Activated naive CD4-positive, alpha-beta T cell treated with anti-CD3 and anti-CD28 coated beads for 36 hours (primary cell): ENCODE data around the gene HPCAL1. TPM values are rescaled to one million over a fixed set of nuclear protein-coding genes. Genes with fewer than 3 reads are reported as not detected.
A peak's percentile ranks its signal among the peaks of the same experiment; 100 is the strongest.

ENCODE experiments used
- CTCF ChIA-PET: fragments of 350-600 bp; sonication (Branson Sonifier 250); formaldehyde crosslinking; loops from one replicate; lab custom pipeline; 2021; ENCODE audit warnings: antibody characterized with exemption; lab: Charles Lee
- DNase-seq: peaks from one replicate; pipeline ENCODE4 v3.0.0-alpha.2; 2020
- H3K27ac Mint-ChIP-seq: one replicate; pipeline ENCODE4 v1.8.0; 2021; ENCODE audit warnings: mild to moderate bottlenecking, mixed read lengths
- H3K27me3 Mint-ChIP-seq: one replicate; pipeline ENCODE4 v1.8.0; 2021; ENCODE audit warnings: low read depth, mixed read lengths
- H3K36me3 Mint-ChIP-seq: one replicate; pipeline ENCODE4 v1.8.0; 2021; ENCODE audit warnings: low read depth, mixed read lengths
- H3K4me1 Mint-ChIP-seq: one replicate; pipeline ENCODE4 v1.8.0; 2021; ENCODE audit warnings: low read depth, mixed read lengths
- H3K4me3 Mint-ChIP-seq: one replicate; pipeline ENCODE4 v1.8.0; 2021; ENCODE audit warnings: mild to moderate bottlenecking, moderate library complexity, mixed read lengths
- H3K9me3 Mint-ChIP-seq: one replicate; pipeline ENCODE4 v1.8.0; 2021; ENCODE audit warnings: mixed read lengths
- intact Hi-C: fragments of 100-400 bp; cut with micrococcal nuclease; formaldehyde crosslinking; loops from one replicate; pipeline ENCODE4 v1.15.1; 2023
- total RNA-seq, 2 experiments: library from RNA; stranded (reverse); gene quantifications; one replicate each; pipeline ENCODE4 v1.2.3, GENCODE V29; 2021

HPCAL1 gene
- total RNA-seq, 2 experiments from 2014 or later: 71.4 to 73.8 TPM

- intact Hi-C loops: no loop called here
- Mint-ChIP-seq H3K36me3 (peaks cover 5% of the 10 kb centered on the region), H3K4me1 (peaks cover 50% of the 10 kb centered on the region), H3K27ac (peak overlapping the region; percentile 97), H3K27me3 (no peaks in the 10 kb centered on the region), H3K9me3 (no peaks in the 10 kb centered on the region), H3K4me3 (peak overlapping the region; percentile 59)
- DNase-seq: no peak
- CTCF ChIA-PET: interaction anchor here (0.8 to 7.0 kb wide), 20 partner anchors 12 to 593 kb away, joined by 3 to 125 read pairs (median 14); partner anchors contain the start of gene HPCAL1
These were observed 104.7 kb downstream of the HPCAL1 start for GRCh38 chr2:10407432-10407831.

GRCh38 chr2:10407841-10408648 is 105.3 kb downstream of the HPCAL1 start:
- DNase-seq: peak; percentile 90
- CTCF ChIA-PET: interaction anchor here (0.5 to 7.0 kb wide), 54 partner anchors 9 to 594 kb away, joined by 3 to 125 read pairs (median 4); partner anchors contain the start of gene HPCAL1
- peak overlapping the region; percentile 59 for H3K4me3 Mint-ChIP-seq
- no peaks in the 10 kb centered on the region for H3K9me3 Mint-ChIP-seq
- H3K36me3 Mint-ChIP-seq: peaks cover 5% of the 10 kb centered on the region
- no peaks in the 10 kb centered on the region for H3K27me3 Mint-ChIP-seq
- peak overlapping the region; percentile 97 for H3K27ac Mint-ChIP-seq
- intact Hi-C loops: loop anchor here (1.0 to 2.0 kb wide), 10 partner anchors 25 to 626 kb away; partner anchors contain the start of gene HPCAL1
- H3K4me1 Mint-ChIP-seq: peaks cover 47% of the 10 kb centered on the region

GRCh38 chr2:10408649-10409579 is 106.2 kb downstream of the HPCAL1 start:
- Mint-ChIP-seq H3K9me3 (no peaks in the 10 kb centered on the region), H3K4me1 (peaks cover 46% of the 10 kb centered on the region), H3K27me3 (no peaks in the 10 kb centered on the region), H3K36me3 (peaks cover 5% of the 10 kb centered on the region), H3K4me3 (peak overlapping the region; percentile 59), H3K27ac (peak overlapping the region; percentile 97)
- peak; percentile 89 for DNase-seq
- CTCF ChIA-PET: interaction anchor here (0.5 to 7.0 kb wide), 64 partner anchors 10 to 595 kb away, joined by 3 to 125 read pairs (median 4); partner anchors contain the start of genes HPCAL1 and ODC1
- intact Hi-C loops: loop anchor here (1.0 to 2.0 kb wide), 12 partner anchors 26 to 627 kb away; partner anchors contain the start of gene HPCAL1

DNA sequence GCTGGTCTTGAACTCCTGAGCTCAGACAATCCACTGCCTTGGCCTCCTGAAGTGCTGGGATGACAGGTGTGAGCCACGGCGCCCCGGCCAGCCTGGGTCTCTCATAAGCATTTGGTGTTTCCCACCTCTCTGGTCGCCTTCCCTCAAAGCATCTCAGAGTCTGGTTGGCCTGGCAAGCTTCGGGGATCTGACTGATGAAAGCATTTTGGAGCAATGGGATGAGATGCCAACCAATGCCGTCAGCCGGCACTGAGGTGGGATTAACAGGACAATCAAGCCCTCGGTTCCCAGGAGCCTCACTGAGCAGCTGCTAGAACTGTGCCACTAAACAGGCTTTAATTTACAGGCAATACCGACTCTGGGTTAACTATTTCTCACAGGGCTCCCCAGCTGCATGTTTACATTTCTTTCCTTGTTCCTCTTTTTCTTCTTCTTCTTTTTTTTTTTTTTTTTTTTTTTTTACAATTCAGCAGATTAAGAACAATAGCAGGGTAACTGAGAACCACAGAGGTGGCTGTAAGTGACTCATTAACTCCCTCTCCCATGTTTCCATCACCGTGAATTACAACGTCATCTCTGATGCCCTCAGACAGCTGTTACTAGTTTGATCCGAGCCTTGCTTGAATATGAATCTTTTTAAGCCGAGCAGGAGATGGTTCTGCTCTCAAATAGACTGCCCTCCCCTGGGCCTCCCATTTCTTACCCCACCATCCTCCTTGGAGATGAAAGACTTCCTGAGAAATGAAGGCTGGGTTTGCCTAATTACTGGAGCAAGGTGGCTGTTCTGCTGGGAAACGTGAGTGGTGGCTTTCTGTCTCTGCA is 107.5 kb downstream of the HPCAL1 start:
- no peak overlapping the region for H3K4me3 Mint-ChIP-seq
- no peak for DNase-seq
- CTCF ChIA-PET: interaction anchor here (0.6 to 7.0 kb wide), 26 partner anchors 17 to 1580 kb away, joined by 3 to 125 read pairs (median 11); partner anchors contain the start of gene HPCAL1
- H3K4me1 Mint-ChIP-seq: peaks cover 44% of the 10 kb centered on the region
- H3K36me3 Mint-ChIP-seq: peaks cover 5% of the 10 kb centered on the region
- intact Hi-C loops: no loop called here
- no peaks in the 10 kb centered on the region for H3K9me3 Mint-ChIP-seq
- no peaks in the 10 kb centered on the region for H3K27me3 Mint-ChIP-seq
- no peak overlapping the region for H3K27ac Mint-ChIP-seq

- no peaks in the 10 kb centered on the region for H3K9me3 Mint-ChIP-seq
- H3K4me3 Mint-ChIP-seq: no peak overlapping the region
- CTCF ChIA-PET: interaction anchor here (0.8 to 7.0 kb wide), 6 partner anchors 24 to 338 kb away, joined by 3 to 125 read pairs (median 5); partner anchors contain the start of gene HPCAL1
- peaks cover 37% of the 10 kb centered on the region for H3K4me1 Mint-ChIP-seq
- intact Hi-C loops: no loop called here
- H3K27ac Mint-ChIP-seq: no peak overlapping the region
- DNase-seq: no peak
- H3K36me3 Mint-ChIP-seq: peaks cover 5% of the 10 kb centered on the region
- no peaks in the 10 kb centered on the region for H3K27me3 Mint-ChIP-seq
These were observed 108.2 kb downstream of the HPCAL1 start for GRCh38 chr2:10410823-10411437.

DNA sequence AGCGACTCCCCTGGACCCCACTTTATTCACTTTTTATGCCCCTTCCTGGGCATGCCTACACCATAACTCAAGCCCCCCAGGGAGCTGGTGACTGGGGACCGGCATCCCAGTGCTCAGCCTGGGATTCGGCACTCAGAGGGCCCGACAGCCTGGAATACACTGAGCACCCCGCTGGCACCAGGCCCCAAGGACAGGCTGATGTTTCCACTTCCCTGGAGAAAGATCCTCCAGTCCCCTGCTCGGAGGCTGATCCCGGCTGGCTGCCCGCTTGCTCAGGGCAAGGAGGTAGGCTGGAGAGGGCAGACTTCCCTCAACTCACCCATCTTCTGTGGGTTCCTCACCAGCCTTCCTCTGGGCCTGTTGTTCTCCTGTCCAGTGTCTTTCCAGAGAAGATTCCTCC is 108.9 kb downstream of the HPCAL1 start:
- CTCF ChIA-PET: interaction anchor here (0.8 to 7.0 kb wide), 5 partner anchors 23 to 339 kb away, joined by 3 to 125 read pairs (median 4); partner anchors contain the start of gene HPCAL1
- Mint-ChIP-seq H3K27ac (no peak overlapping the region), H3K4me1 (peaks cover 31% of the 10 kb centered on the region), H3K27me3 (no peaks in the 10 kb centered on the region), H3K36me3 (peaks cover 5% of the 10 kb centered on the region), H3K9me3 (no peaks in the 10 kb centered on the region), H3K4me3 (no peak overlapping the region)
- no peak for DNase-seq
- intact Hi-C loops: no loop called here

DNA sequence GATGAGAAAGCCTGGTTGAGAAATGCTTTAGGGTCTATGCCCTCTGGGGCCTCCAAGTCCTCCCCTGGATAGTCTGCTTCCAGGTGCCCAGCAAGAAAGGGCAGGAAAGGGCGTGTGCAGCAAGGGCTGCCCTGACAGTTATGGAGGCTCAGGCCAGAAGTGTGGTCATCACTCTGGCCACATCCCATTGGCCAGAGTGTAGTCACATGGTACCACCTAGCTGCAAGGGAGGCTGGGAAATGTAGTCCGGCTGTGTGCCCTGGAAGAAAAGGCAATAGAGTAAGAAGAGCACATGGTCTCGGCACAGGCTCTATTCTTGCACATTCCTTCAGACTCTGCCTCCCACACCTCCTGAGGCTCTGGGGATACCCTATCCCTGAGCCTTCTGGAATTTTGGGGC is 109.7 kb downstream of the HPCAL1 start:
- no peaks in the 10 kb centered on the region for H3K9me3 Mint-ChIP-seq
- peaks cover 23% of the 10 kb centered on the region for H3K4me1 Mint-ChIP-seq
- H3K36me3 Mint-ChIP-seq: peaks cover 5% of the 10 kb centered on the region
- peak; percentile 69 for DNase-seq
- H3K27me3 Mint-ChIP-seq: no peaks in the 10 kb centered on the region
- CTCF ChIA-PET: interaction anchor here (0.9 to 1.1 kb wide), 2 partner anchors 23 to 272 kb away, joined by 3 read pairs; no protein-coding TSS in a partner anchor
- intact Hi-C loops: no loop called here
- H3K27ac Mint-ChIP-seq: no peak overlapping the region
- H3K4me3 Mint-ChIP-seq: no peak overlapping the region

DNA sequence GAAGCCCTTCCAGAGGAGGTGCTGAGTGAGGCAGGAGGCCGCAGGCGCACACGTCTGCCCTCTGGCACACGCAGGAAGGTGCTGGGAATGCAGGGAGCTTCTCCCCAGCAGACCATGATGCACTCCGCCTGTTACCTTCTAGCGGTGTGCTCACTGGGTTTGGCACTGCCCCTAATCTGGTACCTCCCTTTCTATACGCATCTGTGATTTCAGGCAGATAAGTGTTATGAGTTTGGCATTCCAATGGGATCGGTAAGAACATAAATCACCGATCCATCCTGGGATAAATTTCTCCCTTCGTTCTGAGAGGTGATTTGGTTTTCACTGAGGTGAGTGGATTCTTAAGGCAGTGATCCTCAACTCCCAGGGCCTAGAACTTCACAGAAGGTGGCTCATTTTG is 110.8 kb downstream of the HPCAL1 start:
- CTCF ChIA-PET: interaction anchor here (0.9 kb wide), 1 partner anchor 21 kb away, joined by 3 read pairs; no protein-coding TSS in a partner anchor
- H3K9me3 Mint-ChIP-seq: no peaks in the 10 kb centered on the region

DNA sequence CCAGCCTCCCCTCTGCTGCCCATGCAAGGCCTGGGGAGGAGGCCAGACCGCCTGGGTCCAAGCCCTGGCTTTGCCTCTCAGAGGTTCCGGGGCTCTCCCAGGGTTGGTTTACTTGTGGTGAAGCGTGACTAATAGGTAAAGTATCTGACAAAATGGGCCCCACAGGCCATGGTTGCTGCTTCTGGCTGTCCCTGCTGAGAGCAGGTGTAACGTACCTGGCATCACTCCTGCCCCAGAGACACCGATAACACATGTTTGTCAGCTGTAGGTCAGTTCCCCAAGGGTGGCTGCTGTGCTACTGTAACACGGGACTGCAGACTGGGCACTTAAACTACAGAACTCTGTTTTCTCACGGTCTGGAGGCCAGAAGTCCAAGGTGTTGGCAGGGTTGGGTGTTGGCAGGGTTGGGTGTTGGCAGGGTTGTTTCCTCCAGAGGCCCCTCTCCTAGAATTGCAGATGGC is 111.3 kb downstream of the HPCAL1 start:
- Mint-ChIP-seq H3K4me3 (no peak overlapping the region), H3K9me3 (no peaks in the 10 kb centered on the region), H3K36me3 (peaks cover 5% of the 10 kb centered on the region), H3K4me1 (peaks cover 6% of the 10 kb centered on the region), H3K27me3 (no peaks in the 10 kb centered on the region), H3K27ac (no peak overlapping the region)
- intact Hi-C loops: no loop called here
- no peak for DNase-seq
- CTCF ChIA-PET: interaction anchor here (1.5 kb wide), 1 partner anchor 341 kb away, joined by 3 read pairs; no protein-coding TSS in a partner anchor

More for the DNA sequence above, 110.8 kb downstream of the HPCAL1 start:
- H3K27ac Mint-ChIP-seq: no peak overlapping the region
- no peak for DNase-seq
- intact Hi-C loops: no loop called here
- no peak overlapping the region for H3K4me3 Mint-ChIP-seq
- H3K27me3 Mint-ChIP-seq: no peaks in the 10 kb centered on the region
- peaks cover 5% of the 10 kb centered on the region for H3K36me3 Mint-ChIP-seq
- H3K4me1 Mint-ChIP-seq: peaks cover 12% of the 10 kb centered on the region

- CTCF ChIA-PET: interaction anchor here (1.5 kb wide), 1 partner anchor 342 kb away, joined by 3 read pairs; no protein-coding TSS in a partner anchor
- no peak for DNase-seq
- intact Hi-C loops: no loop called here
- H3K36me3 Mint-ChIP-seq: peaks cover 3% of the 10 kb centered on the region
- no peak overlapping the region for H3K4me3 Mint-ChIP-seq
- H3K27me3 Mint-ChIP-seq: no peaks in the 10 kb centered on the region
- H3K4me1 Mint-ChIP-seq: peaks cover 3% of the 10 kb centered on the region
- H3K9me3 Mint-ChIP-seq: no peaks in the 10 kb centered on the region
- H3K27ac Mint-ChIP-seq: no peak overlapping the region
These were observed 111.9 kb downstream of the HPCAL1 start for GRCh38 chr2:10414591-10414990.
